Skeletal muscle satellite cell (primary cell): ENCODE results near the gene APOBEC3H.

ENCODE experiments used
- H3K27me3 ChIP-seq: 2 replicates; pipeline ENCODE4 v1.7.0; 2013; ENCODE audit warnings: low read length; ENCODE audit not compliant: control insufficient read depth, insufficient read depth
- H3K36me3 ChIP-seq: 2 replicates; pipeline ENCODE4 v1.7.0; 2013; ENCODE audit warnings: mild to moderate bottlenecking, control low read depth, low read length; ENCODE audit not compliant: insufficient read depth
- H3K4me1 ChIP-seq: 2 replicates; pipeline ENCODE4 v1.7.0; 2013; ENCODE audit warnings: low read length; ENCODE audit not compliant: control insufficient read depth, insufficient read depth
- H3K4me2 ChIP-seq: 2 replicates; pipeline ENCODE4 v1.7.0; 2013; ENCODE audit warnings: mild to moderate bottlenecking, low read length
- H3K4me3 ChIP-seq: 2 replicates; pipeline ENCODE4 v1.7.0; 2013; ENCODE audit warnings: low read length
- H3K9ac ChIP-seq: 2 replicates; pipeline ENCODE4 v1.7.0; 2013; ENCODE audit warnings: mild to moderate bottlenecking, low read depth, low read length, moderate library complexity
- H3K9me3 ChIP-seq: replicated peaks from 2 replicates; pipeline ENCODE4 v1.7.0; 2013; ENCODE audit warnings: mild to moderate bottlenecking, control low read depth, low read length

APOBEC3H gene

GRCh38 chr22:39146256-39147101, 49.4 kb downstream of the APOBEC3H start:
- Histone ChIP-seq H3K9me3 (no peaks in the 10 kb centered on the region), H3K4me2 (peak overlapping the region; percentile 100), H3K36me3 (no peaks in the 10 kb centered on the region), H3K27me3 (no peaks in the 10 kb centered on the region), H3K9ac (peak overlapping the region; percentile 36), H3K4me1 (peaks cover 19% of the 10 kb centered on the region), H3K4me3 (no peak overlapping the region)

- Histone ChIP-seq H3K36me3 (no peaks in the 10 kb centered on the region), H3K9ac (no peak overlapping the region), H3K4me1 (peaks cover 23% of the 10 kb centered on the region), H3K4me3 (no peak overlapping the region), H3K9me3 (no peaks in the 10 kb centered on the region), H3K4me2 (no peak overlapping the region), H3K27me3 (no peaks in the 10 kb centered on the region)
Observed at GRCh38 chr22:39147335-39148025, 50.4 kb downstream of the APOBEC3H start.

DNA sequence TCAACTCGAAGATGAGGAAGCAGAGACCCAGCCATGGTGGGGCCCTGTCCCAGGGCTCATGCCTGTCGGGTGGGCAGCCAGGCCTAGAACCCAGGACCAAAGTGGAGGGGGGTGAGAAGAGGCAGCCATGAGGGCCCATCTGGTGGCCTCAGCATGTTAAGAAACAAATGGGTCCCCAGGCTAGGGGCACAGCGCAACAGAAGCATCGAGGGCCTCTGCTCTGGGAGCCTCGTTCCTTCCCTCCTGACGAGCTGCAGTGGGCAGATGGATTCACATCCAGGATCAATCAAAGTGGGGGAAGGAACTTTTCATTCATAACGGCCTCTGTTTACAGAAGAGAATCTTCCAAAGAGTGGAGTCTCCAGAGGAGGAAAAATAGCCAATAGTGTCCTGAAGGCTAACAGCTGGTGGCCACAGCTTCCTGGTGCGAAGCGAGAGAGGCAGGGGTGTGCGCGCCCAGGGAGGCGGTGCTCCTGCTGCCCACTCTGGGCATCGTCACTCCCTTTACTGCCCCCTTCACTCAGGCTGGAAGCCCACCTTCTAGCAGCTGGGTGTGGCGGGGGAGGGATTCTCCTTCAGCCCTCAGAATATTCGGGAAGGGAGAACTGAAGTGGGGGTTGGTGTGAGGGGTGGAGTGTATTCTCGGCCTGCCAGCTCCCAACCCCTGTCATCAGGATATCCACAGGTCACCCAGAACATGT, 51.1 kb downstream of the APOBEC3H start:
- Histone ChIP-seq H3K9me3 (no peaks in the 10 kb centered on the region), H3K4me2 (no peak overlapping the region), H3K27me3 (peaks cover 2% of the 10 kb centered on the region), H3K4me3 (no peak overlapping the region), H3K4me1 (peaks cover 28% of the 10 kb centered on the region), H3K36me3 (no peaks in the 10 kb centered on the region), H3K9ac (no peak overlapping the region)

DNA sequence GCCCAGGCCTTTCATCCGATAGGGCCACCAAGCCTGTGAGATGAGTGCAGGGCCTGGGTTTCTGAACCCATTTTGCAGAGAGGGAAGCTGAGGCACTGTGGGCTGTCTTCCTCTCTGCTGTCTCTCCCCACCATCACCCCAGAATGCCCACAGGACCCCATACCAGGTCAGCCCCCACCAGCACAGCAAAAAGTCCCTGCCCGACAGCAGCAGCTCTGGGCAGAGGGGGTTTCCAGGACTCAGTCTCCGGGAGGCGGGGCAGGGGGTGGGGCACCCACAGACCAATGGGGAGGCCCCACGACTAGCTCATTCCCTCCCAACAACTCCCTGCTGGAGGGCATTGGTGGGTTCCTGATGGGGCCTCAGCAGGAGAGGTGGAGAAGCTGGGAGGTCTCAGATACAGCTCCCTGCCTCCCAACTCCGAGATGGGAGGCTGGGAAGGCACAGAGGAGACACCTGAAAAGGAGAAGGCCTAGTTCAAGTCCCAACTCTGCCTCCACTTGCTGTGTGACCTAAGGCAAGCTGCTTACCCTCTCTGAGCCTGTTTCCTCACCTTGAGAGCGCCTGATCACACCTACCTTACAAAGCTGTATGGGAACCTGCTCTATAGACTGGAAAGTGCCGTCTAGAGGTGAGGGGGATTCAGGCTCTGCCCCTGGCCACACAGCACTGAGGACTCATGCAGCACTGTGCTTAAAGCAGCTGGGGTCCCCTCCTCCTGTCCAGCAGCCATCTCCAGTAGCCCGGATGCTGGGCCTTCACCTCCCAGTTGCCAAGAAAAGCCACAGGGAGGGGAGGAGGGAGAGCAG, 51.9 kb downstream of the APOBEC3H start:
- Histone ChIP-seq H3K4me2 (no peak overlapping the region), H3K4me1 (peaks cover 30% of the 10 kb centered on the region), H3K36me3 (no peaks in the 10 kb centered on the region), H3K9me3 (no peaks in the 10 kb centered on the region), H3K9ac (no peak overlapping the region), H3K27me3 (peaks cover 10% of the 10 kb centered on the region), H3K4me3 (no peak overlapping the region)

GRCh38 chr22:39149915-39150847, 53.1 kb downstream of the APOBEC3H start:
- H3K9ac ChIP-seq = no peak overlapping the region
- H3K9me3 ChIP-seq = no peaks in the 10 kb centered on the region
- H3K4me3 ChIP-seq = no peak overlapping the region
- H3K4me2 ChIP-seq = no peak overlapping the region
- H3K27me3 ChIP-seq = peaks cover 22% of the 10 kb centered on the region
- H3K4me1 ChIP-seq = peaks cover 19% of the 10 kb centered on the region
- no peaks in the 10 kb centered on the region for H3K36me3 ChIP-seq

DNA sequence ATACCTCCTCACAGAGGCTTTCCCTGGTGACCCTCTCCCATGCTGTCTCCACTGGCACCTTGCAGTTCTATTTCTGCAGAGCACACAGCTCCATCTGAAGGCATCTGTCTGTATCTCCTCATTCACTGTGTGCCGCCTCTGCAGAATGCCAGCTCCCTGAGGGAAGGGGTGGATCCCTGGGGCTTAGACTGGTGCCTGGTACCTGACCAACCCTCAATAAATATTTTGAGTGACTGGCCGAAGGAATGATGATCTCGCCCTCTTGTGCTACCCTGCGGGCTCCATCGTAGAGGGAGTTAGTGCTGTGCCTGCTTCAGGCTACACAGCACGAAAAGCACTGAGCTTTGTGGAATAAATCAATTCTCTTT, 53.8 kb downstream of the APOBEC3H start:
- H3K4me3 ChIP-seq = no peak overlapping the region
- H3K27me3 ChIP-seq = peaks cover 28% of the 10 kb centered on the region
- H3K9me3 ChIP-seq = no peaks in the 10 kb centered on the region
- no peak overlapping the region for H3K9ac ChIP-seq
- no peak overlapping the region for H3K4me2 ChIP-seq
- no peaks in the 10 kb centered on the region for H3K36me3 ChIP-seq
- peaks cover 17% of the 10 kb centered on the region for H3K4me1 ChIP-seq

GRCh38 chr22:39151329-39151975, 54.4 kb downstream of the APOBEC3H start:
- peaks cover 32% of the 10 kb centered on the region for H3K27me3 ChIP-seq
- peak overlapping the region; percentile 72 for H3K4me3 ChIP-seq
- H3K4me1 ChIP-seq = peaks cover 12% of the 10 kb centered on the region
- H3K9me3 ChIP-seq = no peaks in the 10 kb centered on the region
- H3K4me2 ChIP-seq = peak overlapping the region; percentile 95
- H3K36me3 ChIP-seq = no peaks in the 10 kb centered on the region
- H3K9ac ChIP-seq = peak overlapping the region; percentile 68

- H3K9me3 ChIP-seq = no peaks in the 10 kb centered on the region
- H3K36me3 ChIP-seq = no peaks in the 10 kb centered on the region
- peak overlapping the region; percentile 72 for H3K4me3 ChIP-seq
- H3K4me2 ChIP-seq = peak overlapping the region; percentile 95
- H3K4me1 ChIP-seq = peaks cover 12% of the 10 kb centered on the region
- H3K27me3 ChIP-seq = peaks cover 38% of the 10 kb centered on the region
- H3K9ac ChIP-seq = peak overlapping the region; percentile 68
Observed at GRCh38 chr22:39152024-39152510, 55.0 kb downstream of the APOBEC3H start.

DNA sequence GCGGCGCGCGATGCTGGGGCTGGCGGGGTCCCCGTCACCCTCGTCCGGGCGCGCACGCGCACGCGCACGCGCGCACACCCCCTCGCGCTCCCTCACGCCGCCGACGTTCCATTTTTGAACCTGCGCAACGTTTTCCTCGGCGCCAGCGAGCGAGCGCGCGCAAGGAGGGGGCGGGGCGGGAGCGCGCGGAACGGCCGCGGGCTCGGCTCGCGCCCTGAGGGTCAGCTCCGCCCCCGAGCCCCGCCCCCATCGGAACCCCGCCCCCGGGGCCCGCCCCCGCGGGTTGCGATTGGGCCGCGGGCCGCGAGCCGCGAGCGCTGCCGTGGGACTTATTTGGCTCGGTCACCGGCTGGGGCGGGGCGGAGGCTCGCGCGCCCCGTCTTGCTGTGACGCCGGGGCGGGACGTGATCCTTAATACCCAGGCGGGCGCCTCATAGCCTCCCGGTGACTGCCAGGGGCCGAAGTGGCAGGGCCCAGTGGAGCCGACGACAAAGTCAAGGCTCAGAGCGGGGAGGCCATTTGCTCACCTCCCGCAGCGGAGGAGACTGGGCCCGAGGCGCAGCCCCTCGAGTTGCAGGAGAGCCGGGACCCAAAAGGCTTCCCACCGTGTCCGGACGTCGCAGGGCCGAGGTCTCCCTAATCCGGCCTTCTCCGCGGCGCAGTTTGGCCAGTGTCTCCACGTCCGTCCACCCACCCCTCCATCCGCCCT, 55.6 kb downstream of the APOBEC3H start, which contains the start of gene CBX7:
CBX7 (minus strand) TSS at position 170 of the 709 bp plus-strand sequence. CDS start 236 bp downstream, outside the sequence.
- H3K9ac ChIP-seq = peak within 1 kb of the TSS; percentile 70
- H3K27me3 ChIP-seq = peaks cover 41% of the 10 kb centered on the region
- H3K4me2 ChIP-seq = peak within 1 kb of the TSS; percentile 95
- H3K4me1 ChIP-seq = peaks cover 12% of the 10 kb centered on the region
- H3K9me3 ChIP-seq = no peaks in the 10 kb centered on the region
- H3K36me3 ChIP-seq = no peaks in the 10 kb centered on the region
- peak within 1 kb of the TSS; percentile 72 for H3K4me3 ChIP-seq
